Adrenal gland (tissue), 5 donors: ENCODE measurements around the gene NAPA.

ENCODE experiments used
- CTCF ChIP-seq, 6 experiments: fragments of 450-650 bp in 4 of 6; fragments of 200-600 bp in 2 of 6; sonication (generic) in 1 of 6; IDR thresholded peaks; 1 replicate in 5 of 6; 2 replicates in 1 of 6; pipeline versions ENCODE4 v1.5.1 to v1.8.0; 2016 to 2021; ENCODE audit warnings: antibody characterized with exemption in 6 of 6, mild to moderate bottlenecking in 2 of 6, moderate library complexity in 1 of 6
- POLR2A ChIP-seq, 2 donors: fragments of 450-650 bp; IDR thresholded peaks; one replicate each; pipeline ENCODE4 v1.6.1; 2017; ENCODE audit warnings: antibody characterized with exemption in 2 of 2, mild to moderate bottlenecking in 2 of 2, moderate library complexity in 1 of 2
- donor health status: DM: no; HTN: no; CAD: no.

- TF ChIP-seq CTCF (IDR thresholded peaks at IDR 0.05) (no peak), POLR2A (IDR thresholded peaks at IDR 0.05) (no peak)
These were observed 25.0 kb upstream of the NAPA start for GRCh38 chr19:47539747-47540311.
